ENCODE results near the gene NT5DC2. TPM values are rescaled to one million over a fixed set of nuclear protein-coding genes. Genes with fewer than 3 reads are reported as not detected.

The NT5DC2 gene
- total RNA-seq, 2 donors from 2014 or later: 12.5 to 49.1 TPM

GRCh38 chr3:52484680-52485461 is 48.8 kb downstream of the NT5DC2 start:
- no peaks in the 10 kb centered on the region for H3K9me3 ChIP-seq
- no peaks in the 10 kb centered on the region for H3K4me1 ChIP-seq
- intact Hi-C loops (cut with DNase I): no loop called here
- H3K36me3 ChIP-seq: no peaks in the 10 kb centered on the region
- no peak overlapping the region for H3K27ac ChIP-seq
- no peak for DNase-seq
- H3K27me3 ChIP-seq: no peaks in the 10 kb centered on the region
- no peak overlapping the region for H3K9ac ChIP-seq (ENCODE audit: low read depth in 2 of 2, low read length in 2 of 2)
- no peak overlapping the region for H3K4me3 ChIP-seq
- no peak for TF ChIP-seq CTCF (IDR thresholded peaks at IDR 0.05)

GRCh38 chr3:52483577-52484381 is 49.9 kb downstream of the NT5DC2 start:
- no peak overlapping the region for H3K9ac ChIP-seq (ENCODE audit: low read depth in 2 of 2, low read length in 2 of 2)
- no peak overlapping the region for H3K27ac ChIP-seq
- peaks cover under 1% of the 10 kb centered on the region for H3K36me3 ChIP-seq

GRCh38 chr3:52483081-52483480 is 50.6 kb downstream of the NT5DC2 start:
- H3K4me3 ChIP-seq: no peak overlapping the region
- no peak overlapping the region for H3K27ac ChIP-seq
- H3K9me3 ChIP-seq: no peaks in the 10 kb centered on the region
- intact Hi-C loops (cut with DNase I): no loop called here
- H3K27me3 ChIP-seq: no peaks in the 10 kb centered on the region
- H3K36me3 ChIP-seq: peaks cover 6% of the 10 kb centered on the region
- DNase-seq: no peak
- H3K4me1 ChIP-seq: no peaks in the 10 kb centered on the region
- TF ChIP-seq CTCF (IDR thresholded peaks at IDR 0.05): no peak
- H3K9ac ChIP-seq (ENCODE audit: low read depth in 2 of 2, low read length in 2 of 2): no peak overlapping the region

More at GRCh38 chr3:52483577-52484381, 49.9 kb downstream of the NT5DC2 start:
- DNase-seq: no peak
- no peaks in the 10 kb centered on the region for H3K4me1 ChIP-seq
- H3K27me3 ChIP-seq: no peaks in the 10 kb centered on the region
- intact Hi-C loops (cut with DNase I): no loop called here
- H3K9me3 ChIP-seq: no peaks in the 10 kb centered on the region
- H3K4me3 ChIP-seq: no peak overlapping the region
- no peak for TF ChIP-seq CTCF (IDR thresholded peaks at IDR 0.05)

GRCh38 chr3:52481819-52482521 is 51.7 kb downstream of the NT5DC2 start:
- Histone ChIP-seq H3K9me3 (no peaks in the 10 kb centered on the region), H3K36me3 (peaks cover 6% of the 10 kb centered on the region), H3K27ac (no peak overlapping the region), H3K27me3 (no peaks in the 10 kb centered on the region), H3K4me3 (no peak overlapping the region), H3K9ac (ENCODE audit: low read depth in 2 of 2, low read length in 2 of 2) (no peak overlapping the region), H3K4me1 (no peaks in the 10 kb centered on the region)
- DNase-seq: no peak
- no peak for TF ChIP-seq CTCF (IDR thresholded peaks at IDR 0.05)
- intact Hi-C loops (cut with DNase I): no loop called here
